A549 treated with dexamethasone at 1 μM for 4 hours (cell line): ENCODE data around the gene PAGE2. TPM values are rescaled to one million over a fixed set of nuclear protein-coding genes. Genes with fewer than 3 reads are reported as not detected.

ENCODE experiments used
- total RNA-seq: library from RNA; stranded (reverse); fragments of 200-300 nt; extraction: Qiagen RNA extraction; gene quantifications from 5 replicates; pipeline ENCODE4 v1.2.3, GENCODE V29; 2022

The PAGE2 gene, protein sequence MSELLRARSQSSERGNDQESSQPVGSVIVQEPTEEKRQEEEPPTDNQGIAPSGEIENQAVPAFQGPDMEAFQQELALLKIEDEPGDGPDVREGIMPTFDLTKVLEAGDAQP
- total RNA-seq: not detected in 5 replicates

DNA sequence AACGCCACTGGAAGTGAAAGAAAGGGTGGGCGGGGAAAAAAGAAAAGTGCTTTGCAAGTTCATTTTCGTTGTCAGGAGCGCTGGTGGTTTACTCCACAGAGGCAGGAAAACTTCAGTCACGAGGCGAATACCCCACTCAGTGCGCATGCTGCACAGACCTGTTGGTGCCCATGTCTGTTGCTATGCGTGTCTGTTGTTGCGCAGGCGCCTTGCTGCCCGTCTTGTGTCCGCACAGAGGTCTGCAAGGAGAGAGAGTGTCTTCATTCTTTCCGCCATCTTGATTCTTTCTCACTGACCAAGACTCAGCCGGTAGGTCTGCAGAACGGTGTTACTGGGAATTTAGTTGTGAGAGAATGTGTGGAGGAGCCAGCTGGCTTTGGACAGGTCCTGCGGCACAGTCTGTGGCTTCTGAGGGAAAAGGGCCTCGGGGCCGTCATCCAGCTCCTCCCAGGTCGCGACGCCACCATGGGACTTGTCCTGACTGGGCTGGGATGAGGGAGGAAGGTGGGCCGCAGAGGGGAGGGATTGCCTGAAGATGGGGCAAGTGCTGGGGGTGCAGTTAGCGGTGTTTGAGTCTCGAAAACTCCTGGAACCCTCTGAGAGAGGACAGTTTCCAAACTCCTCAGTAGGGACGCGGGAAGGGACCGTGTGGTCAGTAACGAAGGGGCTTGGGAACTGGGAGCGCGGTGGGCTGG, at the start of gene PAGE2:
TSS of gene PAGE2 (plus strand) at position 224 of the 695 bp plus-strand sequence. CDS start 1,003 bp downstream, outside the sequence.

DNA sequence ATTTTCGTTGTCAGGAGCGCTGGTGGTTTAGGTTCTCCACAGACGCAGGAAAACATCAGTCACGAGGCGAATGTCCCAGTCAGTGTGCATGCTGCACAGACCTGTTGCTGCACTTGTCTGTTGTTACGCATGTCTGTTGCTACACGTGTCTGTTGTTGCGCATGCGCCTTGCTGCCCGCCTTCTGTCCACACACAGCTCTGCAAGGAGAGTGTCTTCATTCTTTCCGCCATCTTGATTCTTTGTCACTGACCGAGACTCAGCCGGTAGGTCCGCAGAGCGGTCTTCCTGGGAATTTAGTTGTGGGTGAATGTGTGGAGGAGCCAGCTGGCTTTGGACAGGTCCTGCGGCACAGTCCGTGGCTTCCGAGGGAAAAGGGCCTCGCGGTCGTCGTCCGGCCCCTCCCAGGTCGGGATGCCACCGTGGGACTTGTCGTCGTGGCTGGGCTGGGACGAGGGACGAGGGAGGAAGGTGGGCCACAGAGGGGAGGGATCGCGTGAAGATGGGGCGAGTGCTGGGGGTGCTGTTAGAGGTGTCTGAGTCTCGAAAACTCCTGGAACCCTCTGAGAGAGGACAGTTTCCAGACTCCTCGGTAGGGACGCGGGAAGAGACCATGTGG, 13.9 kb upstream of the PAGE2 start, which contains the start of gene PAGE2B:
TSS of gene PAGE2B (plus strand) at position 180 of the 617 bp plus-strand sequence. CDS start 1,012 bp downstream, outside the sequence.

Other genes with a start within 250 kb of the PAGE2 start
- gene TRO, start 168.2 kb upstream of the PAGE2 start, total RNA-seq: 0.54 to 0.87 TPM (median 0.71 TPM) in 5 replicates
- 0.07 to 0.15 TPM (median 0.10 TPM) in 3 of 5 replicates, not detected in the others for gene PFKFB1, start 94.8 kb upstream of the PAGE2 start, total RNA-seq
- gene APEX2, start 88.7 kb upstream of the PAGE2 start, total RNA-seq: 23.6 to 30.7 TPM (median 29.1 TPM) in 5 replicates
- gene ALAS2, start 58.0 kb upstream of the PAGE2 start, total RNA-seq: not detected in 5 replicates
- gene PAGE2B, start 14.0 kb upstream of the PAGE2 start, total RNA-seq: not detected in 5 replicates
- not detected in 5 replicates for gene PAGE5, start 131.3 kb downstream of the PAGE2 start, total RNA-seq
- gene PAGE3, start 175.9 kb downstream of the PAGE2 start, total RNA-seq: not detected in 5 replicates